Measurements from ENCODE around the gene NCAM1.

DNA sequence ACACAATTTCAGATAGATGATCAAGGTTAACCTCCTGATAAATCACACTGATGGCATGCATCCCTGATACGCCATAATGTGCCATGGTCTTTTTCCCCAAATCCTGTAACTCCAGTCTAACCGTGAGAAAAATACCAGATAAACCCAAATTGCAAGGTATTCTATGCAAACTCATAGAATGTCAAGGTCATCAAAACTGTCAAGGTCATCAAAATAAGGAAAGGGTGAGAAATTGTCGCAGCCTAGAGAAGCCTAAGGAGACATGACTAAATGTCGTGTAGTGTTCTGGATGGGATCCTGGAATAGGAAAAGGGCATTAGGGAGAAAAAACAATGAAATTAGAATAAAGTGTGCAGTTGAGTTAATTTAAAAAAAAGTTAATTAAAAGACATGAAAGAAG, 357.9 kb downstream of the NCAM1 start:
- no peak for TF ChIP-seq ZNF274 (IDR thresholded peaks at IDR 0.05; ENCODE audit: low read depth, low read length)
- no peak for TF ChIP-seq YY1 (IDR thresholded peaks at IDR 0.05; ENCODE audit: insufficient read depth, insufficient read length)
- TF ChIP-seq SUZ12 (IDR thresholded peaks at IDR 0.05; ENCODE audit: extremely low read depth, insufficient read depth, insufficient read length): no peak
